Left lung (tissue), 10 donors: ENCODE measurements around the gene FKBP1A. TPM values are rescaled to one million over a fixed set of nuclear protein-coding genes. Genes with fewer than 3 reads are reported as not detected.
A peak's percentile ranks its signal among the peaks of the same experiment; 100 is the strongest.

ENCODE experiments used
- ATAC-seq: fragments of 200-7000 bp; cut with Tn5 transposase; one replicate; pipeline ENCODE4 v1.9.1; 2020; ENCODE audit warnings: moderate library complexity
- DNase-seq, 4 donors: peaks; one replicate each; pipeline ENCODE4 v3.0.0-alpha.2; 2013 to 2020
- H3K27ac ChIP-seq, 2 donors: fragments of 200-600 bp; sonication (generic) in 1 of 2; one replicate each; pipeline versions ENCODE4 v1.5.0 to v1.8.0; 2020 to 2021
- H3K27me3 ChIP-seq, 2 donors: fragments of 200-600 bp; sonication (generic) in 1 of 2; one replicate each; pipeline versions ENCODE4 v1.5.0 to v1.8.0; 2020 to 2021
- H3K36me3 ChIP-seq, 2 donors: fragments of 200-600 bp; sonication (generic) in 1 of 2; one replicate each; pipeline versions ENCODE4 v1.5.0 to v1.8.0; 2020 to 2021
- H3K4me1 ChIP-seq, 2 donors: fragments of 200-600 bp; one replicate each; pipeline ENCODE4 v1.8.0; 2021
- H3K4me3 ChIP-seq, 2 donors: fragments of 200-600 bp; sonication (generic) in 1 of 2; one replicate each; pipeline versions ENCODE4 v1.5.0 to v1.8.0; 2020 to 2021; ENCODE audit warnings: mild to moderate bottlenecking in 1 of 2
- H3K9me3 ChIP-seq, 2 donors: fragments of 200-600 bp; sonication (generic) in 1 of 2; one replicate each; pipeline versions ENCODE4 v1.5.0 to v1.8.0; 2020 to 2021
- intact Hi-C, 2 donors: fragments of 100-400 bp; cut with DNase I; formaldehyde crosslinking; loops; one replicate each; pipeline versions ENCODE4 v1.11.2 to v1.14.2; 2022
- polyA plus RNA-seq, 6 donors: library from polyadenylated mRNA; unstranded; fragments of 120-200 nt; gene quantifications; one replicate each; pipeline ENCODE4 v1.2.1, GENCODE V29; 2013; ENCODE audit not compliant: insufficient read length in 6 of 6
- total RNA-seq, 2 donors: library from RNA; stranded (reverse); fragmentation: NEBNext Ultra II Directional; extraction: Animal tissue kit (Norgen Biotek cat#: 25700); gene quantifications; one replicate each; pipeline ENCODE4 v1.2.1, GENCODE V29; 2021
- TF ChIP-seq, protein P1 (sequence below), 2 donors: fragments of 200-600 bp; sonication (generic) in 1 of 2; IDR thresholded peaks; one replicate each; pipeline versions ENCODE4 v1.5.0 to v1.8.0; 2021; ENCODE audit warnings: antibody characterized with exemption in 2 of 2
- donor health status: DM: no; HTN: yes; CAD: no.
- donor health status: DM: no; HTN: no; CAD: no.

The FKBP1A gene
- total and polyA plus RNA-seq, 8 donors: 278 to 507 (median 439) TPM

DNA sequence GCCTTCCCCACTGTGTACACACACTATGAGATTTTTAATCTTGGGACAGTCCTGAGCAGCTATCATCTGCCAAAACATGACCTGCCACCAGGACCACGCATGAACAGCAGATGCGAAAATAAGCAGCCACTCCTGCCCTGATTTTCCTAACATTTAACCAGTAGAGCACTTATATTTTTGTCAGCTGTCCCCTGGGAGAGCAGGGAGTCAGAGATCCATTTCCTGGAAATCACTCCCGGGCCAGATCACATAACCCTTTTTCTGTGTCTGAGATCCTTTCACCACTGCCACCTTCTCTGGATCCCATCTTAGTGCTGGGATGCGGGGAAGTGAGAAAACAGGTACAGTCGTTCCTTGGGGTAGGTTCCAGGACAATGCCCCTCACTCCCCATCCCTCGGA is 69.6 kb downstream of the FKBP1A start:
- DNase-seq: no peak
- Histone ChIP-seq H3K4me3 (no peak overlapping the region), H3K9me3 (no peaks in the 10 kb centered on the region), H3K36me3 (no peaks in the 10 kb centered on the region), H3K27ac (peak overlapping the region; percentile 98 to 99), H3K4me1 (peaks cover 31 to 62% of the 10 kb centered on the region in 2 donors), H3K27me3 (no peaks in the 10 kb centered on the region)
- ATAC-seq: no peak
- intact Hi-C loops: loop anchor here (5.0 to 10.0 kb wide), 2 partner anchors 62 to 69 kb away; partner anchors contain the start of gene FKBP1A (in 1 of the 2)
- TF ChIP-seq, protein P1, sequence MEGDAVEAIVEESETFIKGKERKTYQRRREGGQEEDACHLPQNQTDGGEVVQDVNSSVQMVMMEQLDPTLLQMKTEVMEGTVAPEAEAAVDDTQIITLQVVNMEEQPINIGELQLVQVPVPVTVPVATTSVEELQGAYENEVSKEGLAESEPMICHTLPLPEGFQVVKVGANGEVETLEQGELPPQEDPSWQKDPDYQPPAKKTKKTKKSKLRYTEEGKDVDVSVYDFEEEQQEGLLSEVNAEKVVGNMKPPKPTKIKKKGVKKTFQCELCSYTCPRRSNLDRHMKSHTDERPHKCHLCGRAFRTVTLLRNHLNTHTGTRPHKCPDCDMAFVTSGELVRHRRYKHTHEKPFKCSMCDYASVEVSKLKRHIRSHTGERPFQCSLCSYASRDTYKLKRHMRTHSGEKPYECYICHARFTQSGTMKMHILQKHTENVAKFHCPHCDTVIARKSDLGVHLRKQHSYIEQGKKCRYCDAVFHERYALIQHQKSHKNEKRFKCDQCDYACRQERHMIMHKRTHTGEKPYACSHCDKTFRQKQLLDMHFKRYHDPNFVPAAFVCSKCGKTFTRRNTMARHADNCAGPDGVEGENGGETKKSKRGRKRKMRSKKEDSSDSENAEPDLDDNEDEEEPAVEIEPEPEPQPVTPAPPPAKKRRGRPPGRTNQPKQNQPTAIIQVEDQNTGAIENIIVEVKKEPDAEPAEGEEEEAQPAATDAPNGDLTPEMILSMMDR (IDR thresholded peaks at IDR 0.05): no peak

GRCh38 chr20:1322511-1323245 is 70.2 kb downstream of the FKBP1A start:
- Histone ChIP-seq H3K4me3 (no peak overlapping the region), H3K27me3 (no peaks in the 10 kb centered on the region), H3K27ac (peak overlapping the region; percentile 98 to 99), H3K36me3 (no peaks in the 10 kb centered on the region), H3K9me3 (no peaks in the 10 kb centered on the region), H3K4me1 (peaks cover 25 to 56% of the 10 kb centered on the region in 2 donors)
- ATAC-seq (no peak), DNase-seq (peak in 1 of 4 donors; percentile 50)
- intact Hi-C loops: loop anchor here (5.0 to 10.0 kb wide), 2 partner anchors 62 to 70 kb away; partner anchors contain the start of gene FKBP1A (in 1 of the 2)
- TF ChIP-seq, protein P1 (IDR thresholded peaks at IDR 0.05): no peak

- no peak for DNase-seq
- H3K4me1 ChIP-seq: peaks cover 15 to 45% of the 10 kb centered on the region in 2 donors
- H3K9me3 ChIP-seq: no peaks in the 10 kb centered on the region
- H3K36me3 ChIP-seq: no peaks in the 10 kb centered on the region
- intact Hi-C loops: loop anchor here (5.0 to 10.0 kb wide), 2 partner anchors 63 to 71 kb away; partner anchors contain the start of gene FKBP1A (in 1 of the 2)
- no peak overlapping the region for H3K4me3 ChIP-seq
- ATAC-seq: no peak
- peak overlapping the region; percentile 64 to 99 for H3K27ac ChIP-seq
- no peaks in the 10 kb centered on the region for H3K27me3 ChIP-seq
- TF ChIP-seq, protein P1 (IDR thresholded peaks at IDR 0.05): no peak
Measured at GRCh38 chr20:1321654-1321939, 71.3 kb downstream of the FKBP1A start.

GRCh38 chr20:1320902-1321653 is 71.8 kb downstream of the FKBP1A start:
- H3K9me3 ChIP-seq: no peaks in the 10 kb centered on the region
- no peak for ATAC-seq
- TF ChIP-seq, protein P1 (IDR thresholded peaks at IDR 0.05): no peak
- H3K4me1 ChIP-seq: peaks cover 10 to 40% of the 10 kb centered on the region in 2 donors
- intact Hi-C loops: loop anchor here (5.0 to 10.0 kb wide), 2 partner anchors 64 to 71 kb away; partner anchors contain the start of gene FKBP1A (in 1 of the 2)
- DNase-seq: no peak
- no peak overlapping the region for H3K4me3 ChIP-seq
- H3K27me3 ChIP-seq: no peaks in the 10 kb centered on the region
- peak overlapping the region; percentile 64 to 99 for H3K27ac ChIP-seq
- no peaks in the 10 kb centered on the region for H3K36me3 ChIP-seq

DNA sequence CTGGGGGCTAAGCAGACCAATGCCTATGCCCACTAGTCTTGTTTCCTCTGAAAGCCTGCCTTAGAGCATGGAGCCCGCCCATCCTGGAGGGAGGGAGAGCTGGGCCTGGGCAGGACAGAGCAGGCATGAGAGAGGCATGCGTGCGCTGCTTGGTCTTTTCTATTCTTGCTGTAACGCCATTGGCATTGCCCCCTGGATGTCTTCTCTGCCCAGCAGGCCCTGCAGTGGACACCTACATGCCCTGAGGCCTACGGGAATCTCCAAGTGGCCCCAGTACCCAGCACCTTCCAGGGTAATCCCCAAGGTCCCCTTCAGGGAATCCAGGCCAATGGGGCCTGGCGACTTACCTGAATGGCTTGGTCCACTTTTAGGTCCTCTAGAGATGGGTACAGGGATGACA is 72.8 kb downstream of the FKBP1A start:
- Histone ChIP-seq H3K27me3 (no peaks in the 10 kb centered on the region), H3K9me3 (no peaks in the 10 kb centered on the region), H3K4me3 (no peak overlapping the region), H3K4me1 (peaks cover 8 to 33% of the 10 kb centered on the region in 2 donors), H3K36me3 (no peaks in the 10 kb centered on the region), H3K27ac (no peak overlapping the region)
- TF ChIP-seq, protein P1 (IDR thresholded peaks at IDR 0.05): no peak
- ATAC-seq: no peak
- no peak for DNase-seq
- intact Hi-C loops: loop anchor here (5.0 to 10.0 kb wide), 2 partner anchors 65 to 72 kb away; partner anchors contain the start of gene FKBP1A (in 1 of the 2)
